GM12865 (cell line): ENCODE measurements around the gene INTS11.
A peak's percentile ranks its signal among the peaks of the same experiment; 100 is the strongest.

Experiments used
- DNase-seq: peaks from one replicate; pipeline ENCODE4 v3.0.0; 2010; ENCODE audit warnings: low read depth
- H3K4me3 ChIP-seq: 2 replicates; pipeline ENCODE4 v1.5.1; 2011; ENCODE audit warnings: mild to moderate bottlenecking, low read depth, low read length, control low read depth
- CTCF ChIP-seq: IDR thresholded peaks from 2 replicates; pipeline ENCODE4 v1.5.1; 2011; ENCODE audit warnings: low read length, control low read depth, low read depth, inconsistent platforms; ENCODE audit not compliant: insufficient read depth; ENCODE audit errors: missing control alignments

Gene INTS11

GRCh38 chr1:1272341-1273208, 51.9 kb downstream of the INTS11 start:
- peak overlapping the region; percentile 95 for H3K4me3 ChIP-seq
- TF ChIP-seq CTCF, result no peak
- peak; percentile 35 for DNase-seq

- no peak for TF ChIP-seq CTCF
- H3K4me3 ChIP-seq, result no peak overlapping the region
- DNase-seq, result no peak
These were observed 53.6 kb downstream of the INTS11 start for GRCh38 chr1:1270813-1271212.

- no peak overlapping the region for H3K4me3 ChIP-seq
- no peak for TF ChIP-seq CTCF
- no peak for DNase-seq
These were observed 56.2 kb downstream of the INTS11 start for GRCh38 chr1:1268284-1268682.

GRCh38 chr1:1267488-1268283, 56.8 kb downstream of the INTS11 start:
- H3K4me3 ChIP-seq, result no peak overlapping the region
- no peak for DNase-seq
- no peak for TF ChIP-seq CTCF

GRCh38 chr1:1264868-1265272, 59.6 kb downstream of the INTS11 start:
- no peak overlapping the region for H3K4me3 ChIP-seq
- TF ChIP-seq CTCF, result no peak

GRCh38 chr1:1264026-1264425, 60.4 kb downstream of the INTS11 start:
- TF ChIP-seq CTCF, result no peak
- no peak for DNase-seq
- H3K4me3 ChIP-seq, result no peak overlapping the region

More at GRCh38 chr1:1264868-1265272, 59.6 kb downstream of the INTS11 start:
- DNase-seq, result no peak

GRCh38 chr1:1262758-1263157, 61.7 kb downstream of the INTS11 start:
- no peak overlapping the region for H3K4me3 ChIP-seq
- TF ChIP-seq CTCF, result no peak
- DNase-seq, result no peak
